ENCODE data around the gene ZNF148. TPM values are rescaled to one million over a fixed set of nuclear protein-coding genes. Genes with fewer than 3 reads are reported as not detected.

ZNF148 gene
- total RNA-seq, 4 donors from 2014 or later: 32.4 to 50.7 (median 39.4) TPM

DNA sequence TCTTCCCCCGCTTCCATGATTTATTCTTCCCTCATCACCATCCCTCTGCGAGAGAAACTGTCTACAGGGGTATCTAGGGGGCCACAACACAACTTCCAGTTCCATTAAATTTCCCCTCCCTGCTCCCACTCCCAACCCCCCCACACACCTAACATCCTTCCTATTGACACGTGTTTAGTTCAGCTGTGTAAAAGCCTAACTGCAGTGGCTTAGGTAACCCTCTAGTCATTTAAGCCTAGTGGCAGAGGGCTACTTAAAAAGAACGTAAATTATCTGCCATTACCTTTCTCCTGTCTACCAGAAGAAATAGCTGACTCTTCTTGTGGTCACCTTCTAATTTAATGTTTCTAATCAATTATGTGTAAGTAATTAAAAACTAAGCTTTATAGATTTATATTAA, 56.3 kb downstream of the ZNF148 start:
- Histone ChIP-seq H3K27ac (no peak overlapping the region), H3K27me3 (no peaks in the 10 kb centered on the region), H3K4me3 (no peak overlapping the region), H3K9me3 (no peaks in the 10 kb centered on the region), H3K4me1 (peaks cover 0 to 10% (median 0%) of the 10 kb centered on the region in 3 donors), H3K36me3 (peaks cover 0 to 4% of the 10 kb centered on the region in 2 donors)
- WGBS, 2 donors (ENCODE audit: low coverage in 1 of 2): 83 to 87% methylated on average over 3 to 4 of the region's 4 CpGs
- ATAC-seq: no peak
- TF ChIP-seq EP300 (IDR thresholded peaks at IDR 0.05) (no peak), POLR2AphosphoS5 (IDR thresholded peaks at IDR 0.05) (no peak), POLR2A (IDR thresholded peaks at IDR 0.05) (no peak)

DNA sequence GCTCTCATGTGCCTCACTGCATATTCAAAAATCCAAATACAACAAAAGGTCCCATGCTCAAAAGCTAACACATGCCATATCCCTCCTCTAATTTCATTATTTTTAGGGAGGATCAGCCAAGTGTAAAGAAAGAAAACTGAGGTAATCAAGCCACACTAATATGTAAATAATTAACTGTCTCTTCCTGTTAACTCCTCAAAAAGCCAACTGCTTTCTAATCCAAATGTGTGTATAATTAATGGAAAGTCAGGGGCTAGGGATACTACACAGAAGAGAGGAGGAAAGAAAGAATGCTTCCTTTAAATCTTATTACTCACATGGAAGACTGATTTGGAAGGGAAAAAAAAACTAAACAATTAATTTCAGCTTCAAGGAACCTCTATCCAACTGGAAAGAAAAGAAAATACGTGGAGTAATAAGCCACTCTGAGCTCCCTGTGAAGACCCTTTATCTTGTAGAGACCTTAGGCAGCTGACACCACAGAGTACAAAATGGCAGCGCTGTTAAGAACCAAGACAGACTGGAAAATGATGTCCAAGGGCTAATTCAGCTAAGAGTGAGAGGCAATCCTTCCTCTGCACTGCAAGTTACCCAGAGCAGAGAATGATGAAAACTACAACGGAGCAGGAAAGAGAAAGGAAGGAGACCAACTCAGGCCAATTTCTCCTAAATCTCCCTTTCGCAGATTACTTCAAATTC, 56.8 kb downstream of the ZNF148 start:
- Histone ChIP-seq H3K27ac (no peak overlapping the region), H3K4me3 (no peak overlapping the region), H3K4me1 (peaks cover 0 to 10% (median 0%) of the 10 kb centered on the region in 3 donors), H3K36me3 (peaks cover 0 to 5% of the 10 kb centered on the region in 2 donors), H3K9me3 (no peaks in the 10 kb centered on the region), H3K27me3 (no peaks in the 10 kb centered on the region)
- TF ChIP-seq EP300 (IDR thresholded peaks at IDR 0.05) (no peak), POLR2AphosphoS5 (IDR thresholded peaks at IDR 0.05) (no peak), POLR2A (IDR thresholded peaks at IDR 0.05) (no peak)
- TF ChIP-seq, protein P1, sequence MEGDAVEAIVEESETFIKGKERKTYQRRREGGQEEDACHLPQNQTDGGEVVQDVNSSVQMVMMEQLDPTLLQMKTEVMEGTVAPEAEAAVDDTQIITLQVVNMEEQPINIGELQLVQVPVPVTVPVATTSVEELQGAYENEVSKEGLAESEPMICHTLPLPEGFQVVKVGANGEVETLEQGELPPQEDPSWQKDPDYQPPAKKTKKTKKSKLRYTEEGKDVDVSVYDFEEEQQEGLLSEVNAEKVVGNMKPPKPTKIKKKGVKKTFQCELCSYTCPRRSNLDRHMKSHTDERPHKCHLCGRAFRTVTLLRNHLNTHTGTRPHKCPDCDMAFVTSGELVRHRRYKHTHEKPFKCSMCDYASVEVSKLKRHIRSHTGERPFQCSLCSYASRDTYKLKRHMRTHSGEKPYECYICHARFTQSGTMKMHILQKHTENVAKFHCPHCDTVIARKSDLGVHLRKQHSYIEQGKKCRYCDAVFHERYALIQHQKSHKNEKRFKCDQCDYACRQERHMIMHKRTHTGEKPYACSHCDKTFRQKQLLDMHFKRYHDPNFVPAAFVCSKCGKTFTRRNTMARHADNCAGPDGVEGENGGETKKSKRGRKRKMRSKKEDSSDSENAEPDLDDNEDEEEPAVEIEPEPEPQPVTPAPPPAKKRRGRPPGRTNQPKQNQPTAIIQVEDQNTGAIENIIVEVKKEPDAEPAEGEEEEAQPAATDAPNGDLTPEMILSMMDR (IDR thresholded peaks at IDR 0.05): no peak
- no peak for ATAC-seq
- WGBS, 2 donors (ENCODE audit: low coverage in 1 of 2): 59 to 72% methylated on average over 4 of the region's 4 CpGs

DNA sequence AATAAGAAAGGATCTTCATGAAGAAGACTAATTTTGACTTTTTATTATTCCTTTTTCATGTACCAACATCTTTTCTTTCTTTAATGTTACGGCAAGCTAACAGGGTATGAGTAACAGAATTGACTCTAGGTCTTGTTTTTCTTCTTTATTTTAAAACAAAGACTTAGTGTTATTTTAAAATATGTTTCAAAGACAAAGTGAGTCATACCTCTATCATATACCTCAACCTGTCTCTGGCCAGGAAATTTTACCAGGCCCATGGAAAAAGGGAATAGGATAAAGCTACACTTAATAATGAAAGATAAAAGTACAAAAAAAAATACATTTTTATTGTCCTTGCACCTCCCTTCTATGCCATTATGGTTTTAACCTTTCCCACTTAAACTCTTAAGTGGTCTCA, 57.4 kb downstream of the ZNF148 start:
- H3K9me3 ChIP-seq: no peaks in the 10 kb centered on the region

DNA sequence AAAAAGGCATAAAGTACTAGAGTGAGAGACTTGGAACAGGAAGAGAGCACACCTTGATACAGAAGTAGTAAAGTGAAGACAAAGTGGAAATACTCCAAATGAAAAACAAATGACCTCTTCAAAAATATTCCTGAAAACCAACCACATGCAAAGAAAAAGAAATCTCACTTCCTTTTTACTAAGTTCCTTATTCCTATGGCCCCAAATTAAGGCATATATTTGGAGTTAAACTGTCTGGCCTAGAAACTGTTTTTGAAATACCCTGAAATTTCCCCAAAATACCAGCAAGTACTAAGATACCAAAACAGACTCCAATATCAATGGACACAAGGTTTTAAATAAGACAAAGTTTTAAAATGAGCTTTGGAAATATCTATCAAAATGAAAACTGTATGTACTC, 58.2 kb downstream of the ZNF148 start:
- Histone ChIP-seq H3K27ac (no peak overlapping the region), H3K4me3 (no peak overlapping the region), H3K27me3 (no peaks in the 10 kb centered on the region), H3K36me3 (peaks cover 0 to 16% of the 10 kb centered on the region in 2 donors), H3K4me1 (peaks cover 0 to 1% (median 0%) of the 10 kb centered on the region in 3 donors), H3K9me3 (no peaks in the 10 kb centered on the region)
- no peak for TF ChIP-seq POLR2A (IDR thresholded peaks at IDR 0.05)
- TF ChIP-seq, protein P1 (IDR thresholded peaks at IDR 0.05): no peak
- TF ChIP-seq POLR2AphosphoS5 (IDR thresholded peaks at IDR 0.05): no peak
- no peak for TF ChIP-seq EP300 (IDR thresholded peaks at IDR 0.05)
- ATAC-seq: no peak

More for the DNA sequence above, 57.4 kb downstream of the ZNF148 start:
- TF ChIP-seq POLR2AphosphoS5 (IDR thresholded peaks at IDR 0.05) (no peak), EP300 (IDR thresholded peaks at IDR 0.05) (no peak), POLR2A (IDR thresholded peaks at IDR 0.05) (no peak)
- TF ChIP-seq, protein P1 (IDR thresholded peaks at IDR 0.05): no peak
- ATAC-seq: no peak
- Histone ChIP-seq H3K4me1 (peaks cover 0 to 9% (median 0%) of the 10 kb centered on the region in 3 donors), H3K36me3 (peaks cover 0 to 9% of the 10 kb centered on the region in 2 donors), H3K27ac (no peak overlapping the region), H3K27me3 (no peaks in the 10 kb centered on the region), H3K4me3 (no peak overlapping the region)
- 73 to 85% methylated on average over 1 of the region's 1 CpG for WGBS, 2 donors (ENCODE audit: low coverage in 1 of 2)

DNA sequence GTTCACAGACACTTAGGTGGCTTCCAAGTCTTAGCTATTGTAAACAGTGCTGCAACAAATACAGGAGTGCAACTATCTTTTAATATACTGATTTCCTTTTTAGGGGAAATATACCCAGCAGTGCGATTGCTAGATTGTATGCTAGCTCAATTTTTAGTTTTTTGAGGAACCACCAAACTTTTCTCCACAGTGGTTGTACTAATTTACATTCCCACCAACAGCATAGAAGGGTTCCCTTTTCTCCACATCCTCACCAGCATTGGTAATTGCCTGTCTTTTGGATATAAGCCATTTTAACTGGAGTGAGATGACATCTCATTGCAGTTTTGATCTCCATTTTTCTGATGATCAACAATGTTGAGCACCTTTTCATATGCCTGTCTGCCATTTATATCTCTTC, 58.9 kb downstream of the ZNF148 start:
- no peak for ATAC-seq
- 88 to 100% methylated on average over 1 of the region's 1 CpG for WGBS, 2 donors (ENCODE audit: low coverage in 1 of 2)

More for the DNA sequence above, 58.9 kb downstream of the ZNF148 start:
- Histone ChIP-seq H3K9me3 (no peaks in the 10 kb centered on the region), H3K4me3 (no peak overlapping the region), H3K27me3 (no peaks in the 10 kb centered on the region), H3K4me1 (no peaks in the 10 kb centered on the region), H3K36me3 (peaks cover 0 to 18% of the 10 kb centered on the region in 2 donors), H3K27ac (no peak overlapping the region)
- TF ChIP-seq EP300 (IDR thresholded peaks at IDR 0.05) (no peak), POLR2A (IDR thresholded peaks at IDR 0.05) (no peak), POLR2AphosphoS5 (IDR thresholded peaks at IDR 0.05) (no peak)
- TF ChIP-seq, protein P1 (IDR thresholded peaks at IDR 0.05): no peak
